GM18499 (cell line): ENCODE measurements around the gene GPR151.

Experiments
- ATAC-seq: cut with Tn5 transposase; IDR thresholded peaks from one replicate; pipeline ENCODE4 v1.9.1; 2021; ENCODE audit warnings: moderate number of reproducible peaks; ENCODE audit not compliant: insufficient read depth, unreplicated experiment

The GPR151 gene

GRCh38 chr5:146521403-146522106 lies 5.6 kb upstream of the GPR151 start:
- ATAC-seq = no peak

GRCh38 chr5:146520731-146521130 lies 4.7 kb upstream of the GPR151 start:
- ATAC-seq = no peak

- ATAC-seq = no peak
Observed at GRCh38 chr5:146519554-146519953, 3.6 kb upstream of the GPR151 start.

- ATAC-seq = no peak
Observed at GRCh38 chr5:146515473-146516150, 378 bp downstream of the GPR151 start.

- no peak for ATAC-seq
Observed at GRCh38 chr5:146514575-146514974, 1.4 kb downstream of the GPR151 start.

GRCh38 chr5:146513462-146513861 lies 2.5 kb downstream of the GPR151 start:
- ATAC-seq = no peak

GRCh38 chr5:146510559-146511125 lies 5.3 kb downstream of the GPR151 start:
- no peak for ATAC-seq

- no peak for ATAC-seq
Observed at GRCh38 chr5:146507428-146507827, 8.6 kb downstream of the GPR151 start.

GRCh38 chr5:146499680-146500079 lies 16.3 kb downstream of the GPR151 start:
- no peak for ATAC-seq

- no peak for ATAC-seq
Observed at GRCh38 chr5:146494656-146495055, 21.3 kb downstream of the GPR151 start.

GRCh38 chr5:146490089-146490843 lies 25.7 kb downstream of the GPR151 start:
- ATAC-seq = no peak

- ATAC-seq = no peak
Observed at GRCh38 chr5:146484714-146485391, 31.1 kb downstream of the GPR151 start.

GRCh38 chr5:146482775-146483174 lies 33.2 kb downstream of the GPR151 start:
- no peak for ATAC-seq

- no peak for ATAC-seq
Observed at GRCh38 chr5:146475906-146476305, 40.1 kb downstream of the GPR151 start.

GRCh38 chr5:146475190-146475780 lies 40.7 kb downstream of the GPR151 start:
- ATAC-seq = no peak

GRCh38 chr5:146474065-146474464 lies 41.9 kb downstream of the GPR151 start:
- ATAC-seq = no peak

- no peak for ATAC-seq
Observed at GRCh38 chr5:146467760-146468159, 48.2 kb downstream of the GPR151 start.

GRCh38 chr5:146466521-146467349 lies 49.3 kb downstream of the GPR151 start:
- ATAC-seq = no peak

- no peak for ATAC-seq
Observed at GRCh38 chr5:146463446-146463845, 52.5 kb downstream of the GPR151 start.
